GM19099 (cell line): Measurements from ENCODE around the gene BCAN.

Source experiments
- POLR2A ChIP-seq: IDR thresholded peaks from 3 replicates; pipeline ENCODE4 v1.6.1; 2011; ENCODE audit warnings: low read depth; ENCODE audit not compliant: insufficient read length; ENCODE audit errors: extremely low read depth

The BCAN gene

GRCh38 chr1:156704930-156705320 lies 63.0 kb downstream of the BCAN start:
- no peak for TF ChIP-seq POLR2A

- TF ChIP-seq POLR2A, result no peak
These were observed 63.5 kb downstream of the BCAN start, which contains the start of gene CRABP2 for GRCh38 chr1:156705321-156705917. CRABP2 (minus strand) TSS chr1:156705583; CDS start chr1:156705446, 137 bp downstream.

- TF ChIP-seq POLR2A, result no peak
These were observed 64.2 kb downstream of the BCAN start for GRCh38 chr1:156705918-156706656.

GRCh38 chr1:156706657-156707416 lies 64.9 kb downstream of the BCAN start:
- no peak for TF ChIP-seq POLR2A

- TF ChIP-seq POLR2A, result no peak
These were observed 65.7 kb downstream of the BCAN start for GRCh38 chr1:156707417-156708217.

GRCh38 chr1:156708218-156708661 lies 66.3 kb downstream of the BCAN start:
- no peak for TF ChIP-seq POLR2A

- no peak for TF ChIP-seq POLR2A
These were observed 67.1 kb downstream of the BCAN start for GRCh38 chr1:156709031-156709430.
